ENCODE results near the gene CACNB4.

The CACNB4 gene

GRCh38 chr2:151979694-151980093 is 119.2 kb downstream of the CACNB4 start:
- Mint-ChIP-seq H3K9me3 (no peaks in the 10 kb centered on the region), H3K27me3 (no peaks in the 10 kb centered on the region), H3K27ac (no peak overlapping the region), H3K4me3 (no peak overlapping the region), H3K4me1 (ENCODE audit: low read depth) (peaks cover 3% of the 10 kb centered on the region), H3K36me3 (ENCODE audit: low read depth) (no peaks in the 10 kb centered on the region)
- intact Hi-C loops (cut with micrococcal nuclease) = no loop called here

- intact Hi-C loops (cut with micrococcal nuclease) = no loop called here
- H3K27ac Mint-ChIP-seq = no peak overlapping the region
- H3K9me3 Mint-ChIP-seq = no peaks in the 10 kb centered on the region
- no peaks in the 10 kb centered on the region for H3K36me3 Mint-ChIP-seq (ENCODE audit: low read depth)
- H3K27me3 Mint-ChIP-seq = no peaks in the 10 kb centered on the region
- no peak overlapping the region for H3K4me3 Mint-ChIP-seq
- peaks cover 3% of the 10 kb centered on the region for H3K4me1 Mint-ChIP-seq (ENCODE audit: low read depth)
These were observed 120.1 kb downstream of the CACNB4 start for GRCh38 chr2:151978709-151979108.

GRCh38 chr2:151977631-151978030 is 121.2 kb downstream of the CACNB4 start:
- peaks cover 5% of the 10 kb centered on the region for H3K4me1 Mint-ChIP-seq (ENCODE audit: low read depth)
- H3K27me3 Mint-ChIP-seq = no peaks in the 10 kb centered on the region
- no peak overlapping the region for H3K4me3 Mint-ChIP-seq
- no peaks in the 10 kb centered on the region for H3K9me3 Mint-ChIP-seq
- no peaks in the 10 kb centered on the region for H3K36me3 Mint-ChIP-seq (ENCODE audit: low read depth)
- intact Hi-C loops (cut with micrococcal nuclease) = no loop called here
- no peak overlapping the region for H3K27ac Mint-ChIP-seq

GRCh38 chr2:151976945-151977353 is 121.9 kb downstream of the CACNB4 start:
- intact Hi-C loops (cut with micrococcal nuclease) = no loop called here
- no peak overlapping the region for H3K27ac Mint-ChIP-seq
- H3K27me3 Mint-ChIP-seq = no peaks in the 10 kb centered on the region
- H3K4me1 Mint-ChIP-seq (ENCODE audit: low read depth) = peaks cover 5% of the 10 kb centered on the region
- no peaks in the 10 kb centered on the region for H3K9me3 Mint-ChIP-seq
- no peaks in the 10 kb centered on the region for H3K36me3 Mint-ChIP-seq (ENCODE audit: low read depth)
- no peak overlapping the region for H3K4me3 Mint-ChIP-seq

- no peaks in the 10 kb centered on the region for H3K36me3 Mint-ChIP-seq (ENCODE audit: low read depth)
These were observed 123.1 kb downstream of the CACNB4 start for GRCh38 chr2:151975460-151976414.

GRCh38 chr2:151974988-151975387 is 123.9 kb downstream of the CACNB4 start:
- no peak overlapping the region for H3K27ac Mint-ChIP-seq
- intact Hi-C loops (cut with micrococcal nuclease) = no loop called here
- no peaks in the 10 kb centered on the region for H3K36me3 Mint-ChIP-seq (ENCODE audit: low read depth)
- H3K4me3 Mint-ChIP-seq = no peak overlapping the region
- peaks cover 5% of the 10 kb centered on the region for H3K4me1 Mint-ChIP-seq (ENCODE audit: low read depth)
- H3K9me3 Mint-ChIP-seq = no peaks in the 10 kb centered on the region
- H3K27me3 Mint-ChIP-seq = no peaks in the 10 kb centered on the region

More at GRCh38 chr2:151975460-151976414, 123.1 kb downstream of the CACNB4 start:
- H3K27ac Mint-ChIP-seq = no peak overlapping the region
- intact Hi-C loops (cut with micrococcal nuclease) = no loop called here
- H3K4me3 Mint-ChIP-seq = no peak overlapping the region
- H3K4me1 Mint-ChIP-seq (ENCODE audit: low read depth) = peaks cover 5% of the 10 kb centered on the region
- H3K27me3 Mint-ChIP-seq = no peaks in the 10 kb centered on the region
- no peaks in the 10 kb centered on the region for H3K9me3 Mint-ChIP-seq

- H3K27ac Mint-ChIP-seq = no peak overlapping the region
- H3K27me3 Mint-ChIP-seq = no peaks in the 10 kb centered on the region
- H3K4me1 Mint-ChIP-seq (ENCODE audit: low read depth) = peaks cover 5% of the 10 kb centered on the region
- H3K36me3 Mint-ChIP-seq (ENCODE audit: low read depth) = no peaks in the 10 kb centered on the region
- H3K9me3 Mint-ChIP-seq = no peaks in the 10 kb centered on the region
- no peak overlapping the region for H3K4me3 Mint-ChIP-seq
- intact Hi-C loops (cut with micrococcal nuclease) = no loop called here
These were observed 125.0 kb downstream of the CACNB4 start for GRCh38 chr2:151973901-151974199.

- peaks cover 5% of the 10 kb centered on the region for H3K4me1 Mint-ChIP-seq (ENCODE audit: low read depth)
- H3K9me3 Mint-ChIP-seq = no peaks in the 10 kb centered on the region
- H3K27ac Mint-ChIP-seq = no peak overlapping the region
- intact Hi-C loops (cut with micrococcal nuclease) = no loop called here
- no peaks in the 10 kb centered on the region for H3K27me3 Mint-ChIP-seq
- H3K4me3 Mint-ChIP-seq = no peak overlapping the region
- H3K36me3 Mint-ChIP-seq (ENCODE audit: low read depth) = no peaks in the 10 kb centered on the region
These were observed 125.6 kb downstream of the CACNB4 start for GRCh38 chr2:151973013-151973900.

GRCh38 chr2:151972241-151973012 is 126.4 kb downstream of the CACNB4 start:
- Mint-ChIP-seq H3K4me3 (no peak overlapping the region), H3K36me3 (ENCODE audit: low read depth) (no peaks in the 10 kb centered on the region)
- intact Hi-C loops (cut with micrococcal nuclease) = no loop called here

GRCh38 chr2:151971301-151972051 is 127.4 kb downstream of the CACNB4 start:
- Mint-ChIP-seq H3K27me3 (no peaks in the 10 kb centered on the region), H3K4me1 (ENCODE audit: low read depth) (peaks cover 5% of the 10 kb centered on the region), H3K36me3 (ENCODE audit: low read depth) (no peaks in the 10 kb centered on the region), H3K9me3 (no peaks in the 10 kb centered on the region), H3K4me3 (no peak overlapping the region), H3K27ac (no peak overlapping the region)
- intact Hi-C loops (cut with micrococcal nuclease) = no loop called here

More at GRCh38 chr2:151972241-151973012, 126.4 kb downstream of the CACNB4 start:
- Mint-ChIP-seq H3K4me1 (ENCODE audit: low read depth) (peaks cover 5% of the 10 kb centered on the region), H3K27ac (no peak overlapping the region), H3K27me3 (no peaks in the 10 kb centered on the region), H3K9me3 (no peaks in the 10 kb centered on the region)

- H3K9me3 Mint-ChIP-seq = no peaks in the 10 kb centered on the region
- no peaks in the 10 kb centered on the region for H3K27me3 Mint-ChIP-seq
- H3K27ac Mint-ChIP-seq = no peak overlapping the region
These were observed 129.9 kb downstream of the CACNB4 start for GRCh38 chr2:151968770-151969470.

GRCh38 chr2:151967829-151968722 is 130.8 kb downstream of the CACNB4 start:
- intact Hi-C loops (cut with micrococcal nuclease) = no loop called here
- Mint-ChIP-seq H3K27me3 (no peaks in the 10 kb centered on the region), H3K27ac (no peak overlapping the region), H3K9me3 (no peaks in the 10 kb centered on the region), H3K4me1 (ENCODE audit: low read depth) (no peaks in the 10 kb centered on the region), H3K4me3 (no peak overlapping the region), H3K36me3 (ENCODE audit: low read depth) (no peaks in the 10 kb centered on the region)

More at GRCh38 chr2:151968770-151969470, 129.9 kb downstream of the CACNB4 start:
- Mint-ChIP-seq H3K36me3 (ENCODE audit: low read depth) (no peaks in the 10 kb centered on the region), H3K4me3 (no peak overlapping the region), H3K4me1 (ENCODE audit: low read depth) (peaks cover 4% of the 10 kb centered on the region)
- intact Hi-C loops (cut with micrococcal nuclease) = no loop called here

Data from dendritic cell treated with granulocyte-macrophage colony-stimulating factor and Interleukin-4, amounts not matched to agents 40 ng/mL and 50 ng/mL, for 4 days (primary cell).